H1 (cell line): ENCODE data around the gene IFI27L1. TPM values are rescaled to one million over a fixed set of nuclear protein-coding genes. Genes with fewer than 3 reads are reported as not detected.

Experiments used
- CTCF ChIA-PET: fragments of 300-600 bp; sonication (Branson Sonifier 250); formaldehyde crosslinking; loops from one replicate; lab custom pipeline; 2021; ENCODE audit not compliant: partially characterized antibody; lab: Charles Lee
- POLR2A ChIA-PET: fragments of 300-600 bp; sonication (Branson Sonifier 250); formaldehyde crosslinking; loops from one replicate; lab custom pipeline; 2021; ENCODE audit warnings: inconsistent platforms; ENCODE audit not compliant: partially characterized antibody; lab: Charles Lee
- DNase-seq, 2 experiments: peaks; one replicate each; pipeline versions ENCODE4 v3.0.0 to v3.0.0-alpha.2; 2010 to 2022; ENCODE audit warnings: low spot score in 2 of 2, low read depth in 1 of 2, mixed read lengths in 1 of 2
- FAIRE-seq: peaks from 2 replicates; lab custom pipeline; 2011; peaks lifted over from hg19 to GRCh38; lab: Jason Lieb, UNC
- H2AFZ ChIP-seq: 2 replicates; pipeline ENCODE4 v1.8.1; 2012; ENCODE audit warnings: low read length, inconsistent platforms
- H2AK5ac ChIP-seq: 2 replicates; pipeline ENCODE4 v1.6.1; 2013; ENCODE audit warnings: low read depth, low read length
- H2BK120ac ChIP-seq: replicated peaks from 2 replicates; pipeline ENCODE3; 2013; ENCODE audit warnings: low read depth, low read length, inconsistent platforms
- H2BK12ac ChIP-seq: 2 replicates; pipeline ENCODE4 v1.6.1; 2013; ENCODE audit warnings: low read depth, low read length
- H2BK15ac ChIP-seq: 2 replicates; pipeline ENCODE4 v1.6.1; 2013; ENCODE audit warnings: low read length
- H2BK20ac ChIP-seq: 2 replicates; pipeline ENCODE4 v1.6.1; 2013; ENCODE audit warnings: low read length
- H2BK5ac ChIP-seq: 2 replicates; pipeline ENCODE4 v1.6.1; 2013; ENCODE audit warnings: low read depth, low read length
- H3K14ac ChIP-seq: 2 replicates; pipeline ENCODE4 v1.6.1; 2013; ENCODE audit warnings: inconsistent platforms; ENCODE audit not compliant: insufficient read length
- H3K18ac ChIP-seq: 2 replicates; pipeline ENCODE4 v1.6.1; 2013; ENCODE audit warnings: low read length; ENCODE audit errors: extremely low read depth
- H3K23ac ChIP-seq: 2 replicates; pipeline ENCODE4 v1.6.1; 2013; ENCODE audit warnings: inconsistent platforms; ENCODE audit not compliant: insufficient read length
- H3K23me2 ChIP-seq: 2 replicates; pipeline ENCODE4 v1.6.1; 2013; ENCODE audit warnings: low read depth, low read length
- H3K27ac ChIP-seq: 2 replicates; pipeline ENCODE4 v1.6.1; 2011; ENCODE audit warnings: low read depth, low read length, inconsistent platforms
- H3K27me3 ChIP-seq, 4 experiments: replicated peaks in 1 of 4; 1 replicate in 1 of 4; 2 replicates in 3 of 4; pipeline versions ENCODE4 v1.6.1 to v1.8.1; 2011 to 2013; ENCODE audit warnings: low read length in 3 of 4, mild to moderate bottlenecking in 3 of 4, inconsistent platforms in 2 of 4, mixed read lengths in 2 of 4, moderate library complexity in 1 of 4; ENCODE audit not compliant: control insufficient read depth in 3 of 4, insufficient read depth in 3 of 4; ENCODE audit errors: extremely low read depth in 1 of 4
- H3K36me3 ChIP-seq, 4 experiments: 2 replicates each; pipeline versions ENCODE4 v1.6.1 to v1.8.1; 2011 to 2013; ENCODE audit warnings: mild to moderate bottlenecking in 4 of 4, low read length in 3 of 4, moderate library complexity in 2 of 4, control low read depth in 1 of 4, inconsistent platforms in 1 of 4; ENCODE audit not compliant: insufficient read depth in 4 of 4, control insufficient read depth in 2 of 4
- H3K4ac ChIP-seq: replicated peaks from 2 replicates; pipeline ENCODE3; 2013; ENCODE audit warnings: low read length, low read depth, mixed read lengths, inconsistent platforms; ENCODE audit not compliant: insufficient read length
- H3K4me1 ChIP-seq, 4 experiments: replicated peaks in 1 of 4; 1 replicate in 1 of 4; 2 replicates in 3 of 4; pipeline versions ENCODE4 v1.6.1 to v1.8.1; 2011 to 2013; ENCODE audit warnings: low read length in 3 of 4, inconsistent platforms in 2 of 4, mixed read lengths in 1 of 4; ENCODE audit not compliant: insufficient read depth in 4 of 4, control insufficient read depth in 3 of 4
- H3K4me2 ChIP-seq, 2 experiments: 2 replicates each; pipeline versions ENCODE4 v1.6.1 to v1.8.1; 2011 to 2013; ENCODE audit warnings: low read depth in 2 of 2, low read length in 2 of 2, control low read depth in 1 of 2, inconsistent platforms in 1 of 2, mild to moderate bottlenecking in 1 of 2; ENCODE audit not compliant: insufficient read depth in 1 of 2
- H3K4me3 ChIP-seq, 4 experiments: fragments of 200-600, 300-600 bp in 1 of 4; sonication (generic), shearing (Covaris generic), sonication (Bioruptor Twin) in 1 of 4; 2 replicates each; pipeline versions ENCODE4 v1.5.1 to v1.8.1; 2011 to 2016; ENCODE audit warnings: low read length in 4 of 4, low read depth in 3 of 4, control low read depth in 2 of 4, inconsistent platforms in 2 of 4, mild to moderate bottlenecking in 2 of 4, mixed read lengths in 1 of 4, moderate library complexity in 1 of 4; ENCODE audit not compliant: insufficient read depth in 2 of 4; ENCODE audit errors: extremely low read depth in 1 of 4
- H3K56ac ChIP-seq: replicated peaks from 2 replicates; pipeline ENCODE3; 2013; ENCODE audit warnings: low read depth, mild to moderate bottlenecking, mixed read lengths, low read length, inconsistent platforms; ENCODE audit not compliant: insufficient read length
- H3K79me1 ChIP-seq: 2 replicates; pipeline ENCODE4 v1.6.1; 2013; ENCODE audit warnings: low read depth, low read length, control low read depth
- H3K79me2 ChIP-seq, 2 experiments: 2 replicates each; pipeline versions ENCODE4 v1.6.1 to v1.8.1; 2012 to 2013; ENCODE audit warnings: low read length in 2 of 2, mild to moderate bottlenecking in 2 of 2, inconsistent platforms in 1 of 2; ENCODE audit not compliant: insufficient read depth in 2 of 2, control insufficient read depth in 1 of 2
- H3K9ac ChIP-seq, 4 experiments: replicated peaks in 1 of 4; 1 replicate in 1 of 4; 2 replicates in 3 of 4; pipeline versions ENCODE4 v1.6.1 to v1.8.1; 2011 to 2013; ENCODE audit warnings: low read depth in 3 of 4, low read length in 3 of 4, control low read depth in 2 of 4, mild to moderate bottlenecking in 2 of 4, moderate library complexity in 2 of 4, inconsistent platforms in 1 of 4; ENCODE audit errors: extremely low read depth in 1 of 4
- H3K9me3 ChIP-seq, 2 experiments: 2 replicates each; pipeline versions ENCODE4 v1.6.1 to v1.8.1; 2012 to 2013; ENCODE audit warnings: mild to moderate bottlenecking in 2 of 2, moderate library complexity in 2 of 2, control low read depth in 1 of 2, inconsistent platforms in 1 of 2, low read depth in 1 of 2, low read length in 1 of 2, mixed read lengths in 1 of 2; ENCODE audit not compliant: insufficient read depth in 2 of 2
- H4K20me1 ChIP-seq, 2 experiments: replicated peaks in 1 of 2; 2 replicates each; pipeline versions ENCODE3 to v1.8.1; 2011 to 2013; ENCODE audit warnings: inconsistent platforms in 2 of 2, low read length in 2 of 2, mild to moderate bottlenecking in 1 of 2; ENCODE audit not compliant: insufficient read depth in 2 of 2, control insufficient read depth in 1 of 2
- H4K5ac ChIP-seq: 2 replicates; pipeline ENCODE4 v1.6.1; 2013; ENCODE audit warnings: low read length, low read depth, mixed read lengths, inconsistent platforms; ENCODE audit not compliant: insufficient read length
- H4K8ac ChIP-seq: 2 replicates; pipeline ENCODE4 v1.8.0; 2013; ENCODE audit warnings: mild to moderate bottlenecking, moderate library complexity, low read length, inconsistent platforms; ENCODE audit not compliant: insufficient read depth; ENCODE audit errors: extremely low read depth
- H4K91ac ChIP-seq: replicated peaks from 2 replicates; pipeline ENCODE3; 2013; ENCODE audit warnings: low read length, mixed read lengths, inconsistent platforms; ENCODE audit not compliant: insufficient read length
- CBX8 ChIP-seq: fragments of 300-800, 300-1000 bp; sonication (generic); IDR thresholded peaks from 2 replicates; pipeline ENCODE4 v1.7.1; 2016; ENCODE audit warnings: low read depth, low read length, borderline replicate concordance
- CHD1 ChIP-seq: IDR thresholded peaks from 2 replicates; pipeline ENCODE4 v1.6.1; 2012; ENCODE audit warnings: low read depth, low read length, improper control_type of control experiment
- GTF2F1 ChIP-seq: IDR thresholded peaks from 2 replicates; pipeline ENCODE4 v1.6.1; 2012; ENCODE audit warnings: low read depth, low read length, improper control_type of control experiment, borderline replicate concordance
- JUN ChIP-seq: IDR thresholded peaks from 2 replicates; pipeline ENCODE4 v1.6.1; 2011; ENCODE audit warnings: low read depth, mild to moderate bottlenecking, improper control_type of control experiment, low read length
- KDM4A ChIP-seq: IDR thresholded peaks from one replicate; pipeline ENCODE4 v1.7.1; 2012; ENCODE audit warnings: low read depth, mild to moderate bottlenecking, moderate library complexity, low read length, inconsistent platforms; ENCODE audit not compliant: severe bottlenecking
- POU5F1 ChIP-seq: IDR thresholded peaks from 2 replicates; pipeline ENCODE4 v1.6.1; 2011; ENCODE audit warnings: low read depth, mild to moderate bottlenecking, low read length, moderate library complexity
- RXRA ChIP-seq: IDR thresholded peaks from 2 replicates; pipeline ENCODE4 v1.6.1; 2011; ENCODE audit warnings: low read depth, mild to moderate bottlenecking, low read length, moderate library complexity; ENCODE audit not compliant: insufficient read depth
- SP2 ChIP-seq: IDR thresholded peaks from 2 replicates; pipeline ENCODE4 v1.6.1; 2012; ENCODE audit warnings: mild to moderate bottlenecking, low read length, inconsistent platforms
- ZNF274 ChIP-seq: IDR thresholded peaks from 2 replicates; pipeline ENCODE4 v1.7.0; 2012; ENCODE audit warnings: low read length, borderline replicate concordance; ENCODE audit errors: extremely low read depth
- WGBS, 2 experiments: shearing (Covaris generic) in 1 of 2; methylation state at CpG; one replicate each; pipeline versions ENCODE4 v1.1.6 to v1.1.7; 2013 to 2015; ENCODE audit warnings: low lambda C conversion rate in 2 of 2, mixed read lengths in 2 of 2, inconsistent platforms in 1 of 2, low coverage in 1 of 2, missing lambda C conversion rate in 1 of 2; ENCODE audit not compliant: insufficient replicate concordance in 2 of 2, insufficient coverage in 1 of 2, insufficient read length in 1 of 2; ENCODE audit errors: extremely low coverage in 1 of 2, missing lambda C conversion rate in 1 of 2; 5-methylcytosine and 5-hydroxymethylcytosine counted together
- polyA plus RNA-seq, 7 experiments: library from polyadenylated mRNA; depleted of rRNA in 3 of 7; stranded (reverse) in 5 of 7; unstranded in 2 of 7; fragments of >200 nt in 5 of 7; fragments of 200-250 nt in 2 of 7; gene quantifications; 1 replicate in 5 of 7; 2 replicates in 1 of 7; 4 replicates in 1 of 7; pipeline versions ENCODE4 v1.2.1 to v1.2.3, GENCODE V29; 2011 to 2013; ENCODE audit warnings: missing spikeins in 2 of 7, mixed read lengths in 2 of 7
- total RNA-seq: library from RNA; stranded (reverse); fragmentation: NEBNext Ultra II Directional; extraction: Animal tissue kit (Norgen Biotek cat#: 25700); gene quantifications from 2 replicates; pipeline ENCODE4 v1.2.1, GENCODE V29; 2021
- TF ChIP-seq, protein P1 (sequence below): IDR thresholded peaks from 2 replicates; pipeline ENCODE4 v1.6.1; 2012; ENCODE audit warnings: low read length, inconsistent platforms
- TF ChIP-seq, protein P2 (sequence below): IDR thresholded peaks from 2 replicates; pipeline ENCODE4 v1.6.1; 2011; ENCODE audit warnings: low read length, improper control_type of control experiment

IFI27L1 gene
- total and polyA plus RNA-seq, 2 of the 8 experiments (the other 6 are each of a cell fraction or from before 2014, with no cell fraction given): 21.2 to 30.5 TPM

DNA sequence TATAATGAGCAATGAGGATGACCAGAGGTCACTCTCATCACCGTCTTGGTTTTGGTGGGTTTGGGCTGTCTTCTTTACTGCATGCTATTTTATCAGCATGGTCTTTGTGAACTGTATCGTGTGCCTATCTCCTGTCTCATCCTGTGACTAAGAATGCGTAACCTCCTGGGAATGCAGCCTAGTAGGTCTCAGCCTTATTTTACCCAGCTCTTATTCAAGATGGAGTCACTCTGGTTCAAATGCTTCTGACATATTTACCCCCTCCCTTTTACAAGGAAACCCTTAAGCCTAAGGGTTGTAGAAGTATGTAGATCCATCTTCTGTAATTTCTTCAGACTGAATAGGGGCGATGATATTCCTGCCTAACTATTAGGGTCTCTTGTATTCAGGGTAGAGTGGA lies 8.4 kb downstream of the IFI27L1 start:
- DNase-seq: no peak
- Histone ChIP-seq H3K18ac (no peak overlapping the region), H3K4ac (no peak overlapping the region), H2BK12ac (no peak overlapping the region), H3K56ac (no peak overlapping the region), H2BK5ac (no peak overlapping the region), H2BK15ac (no peak overlapping the region), H3K4me2 (no peak overlapping the region), H3K79me2 (no peaks in the 10 kb centered on the region), H4K8ac (no peak overlapping the region), H3K4me1 (no peaks in the 10 kb centered on the region), H3K14ac (no peak overlapping the region), H3K9ac (no peak overlapping the region), H4K5ac (no peak overlapping the region), H3K23me2 (no peaks in the 10 kb centered on the region), H3K79me1 (no peaks in the 10 kb centered on the region), H3K4me3 (no peak overlapping the region), H3K9me3 (no peaks in the 10 kb centered on the region), H3K23ac (no peak overlapping the region), H3K27me3 (no peaks in the 10 kb centered on the region), H2BK120ac (no peak overlapping the region), H4K20me1 (no peaks in the 10 kb centered on the region), H2BK20ac (no peak overlapping the region), H3K36me3 (no peaks in the 10 kb centered on the region), H4K91ac (no peak overlapping the region), H2AFZ (no peak overlapping the region), H2AK5ac (no peak overlapping the region), H3K27ac (no peak overlapping the region)
- FAIRE-seq: no peak
- CTCF ChIA-PET: interaction anchor here (0.8 to 1.4 kb wide), 4 partner anchors 12 to 150 kb away, joined by 3 read pairs; no protein-coding TSS in a partner anchor
- POLR2A ChIA-PET: interaction anchor here (1.2 kb wide), 1 partner anchor 9 kb away, joined by 4 read pairs; no protein-coding TSS in a partner anchor
- 94% methylated on average over 4 of the region's 4 CpGs; no CpG with 5 or more reads in 1 of the 2 experiments for WGBS, 2 experiments
- TF ChIP-seq, protein P1, sequence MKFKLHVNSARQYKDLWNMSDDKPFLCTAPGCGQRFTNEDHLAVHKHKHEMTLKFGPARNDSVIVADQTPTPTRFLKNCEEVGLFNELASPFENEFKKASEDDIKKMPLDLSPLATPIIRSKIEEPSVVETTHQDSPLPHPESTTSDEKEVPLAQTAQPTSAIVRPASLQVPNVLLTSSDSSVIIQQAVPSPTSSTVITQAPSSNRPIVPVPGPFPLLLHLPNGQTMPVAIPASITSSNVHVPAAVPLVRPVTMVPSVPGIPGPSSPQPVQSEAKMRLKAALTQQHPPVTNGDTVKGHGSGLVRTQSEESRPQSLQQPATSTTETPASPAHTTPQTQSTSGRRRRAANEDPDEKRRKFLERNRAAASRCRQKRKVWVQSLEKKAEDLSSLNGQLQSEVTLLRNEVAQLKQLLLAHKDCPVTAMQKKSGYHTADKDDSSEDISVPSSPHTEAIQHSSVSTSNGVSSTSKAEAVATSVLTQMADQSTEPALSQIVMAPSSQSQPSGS: no peak
- TF ChIP-seq, protein P2, sequence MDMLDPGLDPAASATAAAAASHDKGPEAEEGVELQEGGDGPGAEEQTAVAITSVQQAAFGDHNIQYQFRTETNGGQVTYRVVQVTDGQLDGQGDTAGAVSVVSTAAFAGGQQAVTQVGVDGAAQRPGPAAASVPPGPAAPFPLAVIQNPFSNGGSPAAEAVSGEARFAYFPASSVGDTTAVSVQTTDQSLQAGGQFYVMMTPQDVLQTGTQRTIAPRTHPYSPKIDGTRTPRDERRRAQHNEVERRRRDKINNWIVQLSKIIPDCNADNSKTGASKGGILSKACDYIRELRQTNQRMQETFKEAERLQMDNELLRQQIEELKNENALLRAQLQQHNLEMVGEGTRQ: no peak
- TF ChIP-seq ZNF274: no peak
- TF ChIP-seq JUN: no peak
- TF ChIP-seq KDM4A: no peak
- TF ChIP-seq SP2: no peak
- TF ChIP-seq CHD1: no peak
- no peak for TF ChIP-seq POU5F1
- TF ChIP-seq CBX8: no peak
- no peak for TF ChIP-seq RXRA
- TF ChIP-seq GTF2F1: no peak
